Measurements from ENCODE around the gene RCCD1.
"Not testable (repeated sequence)": the region's sequence is repeated elsewhere in the genome, so short reads cannot be mapped to it uniquely, and the experiment has no call there.

RCCD1 gene

GRCh38 chr15:90954712-90955623 lies at the start of gene RCCD1:
TSS of gene RCCD1 (plus strand) at chr15:90954884. CDS start at chr15:90956735, 1,851 bp downstream.
- TF ChIP-seq CTCF (IDR thresholded peaks at IDR 0.05; ENCODE audit: extremely low read depth, missing control alignments) = no peak

GRCh38 chr15:90905306-90906180 lies 49.1 kb upstream of the RCCD1 start:
- TF ChIP-seq CTCF (IDR thresholded peaks at IDR 0.05; ENCODE audit: extremely low read depth, missing control alignments) = no peak
- DNase-seq (ENCODE audit: low spot score) = no peak

More at GRCh38 chr15:90954712-90955623, at the start of gene RCCD1:
- peak; percentile 99 for DNase-seq (ENCODE audit: low spot score)

- no peak for DNase-seq (ENCODE audit: low spot score)
- TF ChIP-seq CTCF (IDR thresholded peaks at IDR 0.05; ENCODE audit: extremely low read depth, missing control alignments) = no peak
Measured at GRCh38 chr15:90906181-90906849, 48.4 kb upstream of the RCCD1 start.

GRCh38 chr15:90907051-90907660 lies 47.5 kb upstream of the RCCD1 start:
- DNase-seq (ENCODE audit: low spot score) = no peak
- no peak for TF ChIP-seq CTCF (IDR thresholded peaks at IDR 0.05; ENCODE audit: extremely low read depth, missing control alignments)

GRCh38 chr15:90907838-90908507 lies 46.7 kb upstream of the RCCD1 start:
- TF ChIP-seq CTCF (IDR thresholded peaks at IDR 0.05; ENCODE audit: extremely low read depth, missing control alignments) = no peak
- DNase-seq (ENCODE audit: low spot score) = no peak

- not testable (repeated sequence) for DNase-seq (ENCODE audit: low spot score)
Measured at GRCh38 chr15:90909449-90909848, 45.2 kb upstream of the RCCD1 start.

- DNase-seq (ENCODE audit: low spot score) = no peak
Measured at GRCh38 chr15:90909976-90910375, 44.7 kb upstream of the RCCD1 start.

More at GRCh38 chr15:90909976-90910375, 44.7 kb upstream of the RCCD1 start:
- no peak for TF ChIP-seq CTCF (IDR thresholded peaks at IDR 0.05; ENCODE audit: extremely low read depth, missing control alignments)

All from GM20000 (cell line).